PFSK-1 (cell line): ENCODE results near the gene MUC21.

Experiments used
- FOXP2 ChIP-seq: optimal IDR thresholded peaks from 2 replicates; pipeline ENCODE3; 2011; ENCODE audit warnings: borderline replicate concordance, control low read depth, inconsistent platforms; ENCODE audit not compliant: insufficient read depth; ENCODE audit errors: extremely low read length, extremely low read depth
- POLR2AphosphoS5 ChIP-seq: IDR thresholded peaks from 2 replicates; pipeline ENCODE4 v1.6.1; 2012; ENCODE audit warnings: low read depth, mild to moderate bottlenecking, control low read depth, low read length, moderate library complexity
- REST ChIP-seq, 2 experiments: IDR thresholded peaks; 2 replicates each; pipeline versions ENCODE4 v1.6.1 to v1.8.0; 2011 to 2012; ENCODE audit warnings: low read depth in 2 of 2, low read length in 2 of 2, control low read depth in 1 of 2, inconsistent platforms in 1 of 2, mild to moderate bottlenecking in 1 of 2, moderate library complexity in 1 of 2; ENCODE audit not compliant: insufficient read depth in 1 of 2
- SIN3A ChIP-seq: IDR thresholded peaks from 2 replicates; pipeline ENCODE4 v1.6.1; 2012; ENCODE audit warnings: mild to moderate bottlenecking, low read length, moderate library complexity, borderline replicate concordance; ENCODE audit not compliant: insufficient read depth
- TAF1 ChIP-seq: IDR thresholded peaks from 2 replicates; pipeline ENCODE4 v1.6.1; 2012; ENCODE audit warnings: low read length, control low read depth, borderline replicate concordance; ENCODE audit not compliant: insufficient read depth

Gene MUC21

GRCh38 chr6:30965140-30965601 is 18.3 kb upstream of the MUC21 start:
- no peak for TF ChIP-seq FOXP2

- TF ChIP-seq SIN3A (no peak), FOXP2 (no peak), TAF1 (no peak), POLR2AphosphoS5 (no peak), REST (IDR thresholded peaks at IDR 0.05; ENCODE audit: insufficient read depth in 1 of 2, low read depth in 2 of 2, low read length in 2 of 2) (no peak)
These were observed 17.4 kb upstream of the MUC21 start for GRCh38 chr6:30966154-30966553.

- no peak for TF ChIP-seq TAF1
- no peak for TF ChIP-seq POLR2AphosphoS5
- no peak for TF ChIP-seq SIN3A
- no peak for TF ChIP-seq FOXP2
- TF ChIP-seq REST (IDR thresholded peaks at IDR 0.05; ENCODE audit: insufficient read depth in 1 of 2, low read depth in 2 of 2, low read length in 2 of 2), result no peak
These were observed 12.6 kb upstream of the MUC21 start for GRCh38 chr6:30970946-30971345.

GRCh38 chr6:30972816-30973215 is 10.7 kb upstream of the MUC21 start:
- TF ChIP-seq REST (IDR thresholded peaks at IDR 0.05; ENCODE audit: insufficient read depth in 1 of 2, low read depth in 2 of 2, low read length in 2 of 2), result no peak
- TF ChIP-seq POLR2AphosphoS5, result no peak
- TF ChIP-seq FOXP2, result no peak
- TF ChIP-seq SIN3A, result no peak
- no peak for TF ChIP-seq TAF1

GRCh38 chr6:30974490-30975252 is 8.8 kb upstream of the MUC21 start:
- TF ChIP-seq POLR2AphosphoS5 (no peak), TAF1 (no peak), SIN3A (no peak), REST (IDR thresholded peaks at IDR 0.05; ENCODE audit: insufficient read depth in 1 of 2, low read depth in 2 of 2, low read length in 2 of 2) (no peak), FOXP2 (no peak)
